Trophoblast cell (in vitro differentiated cells and primary cell): ENCODE data around the gene MYPOP.

Experiments
- DNase-seq, 2 donors: peaks; one replicate each; pipeline ENCODE4 v3.0.0-alpha.2; 2016
- H2AFZ ChIP-seq: 2 replicates; pipeline ENCODE4 v1.6.1; 2013; ENCODE audit warnings: low read length, moderate library complexity, mild to moderate bottlenecking; ENCODE audit not compliant: insufficient read depth, poor library complexity
- H2AK5ac ChIP-seq: 2 replicates; pipeline ENCODE4 v1.6.1; 2013; ENCODE audit warnings: mild to moderate bottlenecking, low read length
- H2BK120ac ChIP-seq: 2 replicates; pipeline ENCODE4 v1.6.1; 2013; ENCODE audit warnings: low read length, mild to moderate bottlenecking, moderate library complexity; ENCODE audit not compliant: insufficient read depth, poor library complexity
- H2BK12ac ChIP-seq: 2 replicates; pipeline ENCODE4 v1.6.1; 2013; ENCODE audit warnings: mild to moderate bottlenecking, low read length, moderate library complexity
- H2BK5ac ChIP-seq: 2 replicates; pipeline ENCODE4 v1.6.1; 2013; ENCODE audit warnings: low read length, low read depth, moderate library complexity, mild to moderate bottlenecking; ENCODE audit not compliant: poor library complexity
- H3K14ac ChIP-seq: 2 replicates; pipeline ENCODE4 v1.6.1; 2013; ENCODE audit warnings: mild to moderate bottlenecking, low read length
- H3K18ac ChIP-seq: 2 replicates; pipeline ENCODE4 v1.6.1; 2013; ENCODE audit warnings: mild to moderate bottlenecking, low read length
- H3K23ac ChIP-seq: 2 replicates; pipeline ENCODE4 v1.6.1; 2013; ENCODE audit warnings: low read length
- H3K27ac ChIP-seq: 2 replicates; pipeline ENCODE4 v1.5.1; 2013; ENCODE audit warnings: low read depth, mild to moderate bottlenecking, inconsistent platforms, low read length, moderate library complexity
- H3K27me3 ChIP-seq: 2 replicates; pipeline ENCODE4 v1.6.1; 2013; ENCODE audit warnings: inconsistent platforms, mild to moderate bottlenecking, low read length, moderate library complexity; ENCODE audit not compliant: insufficient read depth
- H3K36me3 ChIP-seq, 2 experiments: 1 replicate in 1 of 2; 2 replicates in 1 of 2; pipeline ENCODE4 v1.6.1; 2013; ENCODE audit warnings: low read length in 2 of 2, mild to moderate bottlenecking in 2 of 2, moderate library complexity in 1 of 2; ENCODE audit not compliant: insufficient read depth in 2 of 2, control insufficient read depth in 1 of 2
- H3K4ac ChIP-seq: 2 replicates; pipeline ENCODE4 v1.6.1; 2013; ENCODE audit warnings: low read depth, mild to moderate bottlenecking, low read length, moderate library complexity
- H3K4me1 ChIP-seq, 2 experiments: 1 replicate in 1 of 2; 2 replicates in 1 of 2; pipeline ENCODE4 v1.6.1; 2013; ENCODE audit warnings: low read length in 2 of 2, mild to moderate bottlenecking in 2 of 2, moderate library complexity in 1 of 2; ENCODE audit not compliant: insufficient read depth in 2 of 2, control insufficient read depth in 1 of 2
- H3K4me2 ChIP-seq: 2 replicates; pipeline ENCODE4 v1.6.1; 2013; ENCODE audit warnings: inconsistent platforms, mild to moderate bottlenecking, low read length, moderate library complexity
- H3K4me3 ChIP-seq: 2 replicates; pipeline ENCODE4 v1.5.1; 2013; ENCODE audit warnings: mild to moderate bottlenecking, low read depth, low read length, inconsistent platforms
- H3K79me1 ChIP-seq: one replicate; pipeline ENCODE4 v1.6.1; 2013; ENCODE audit warnings: low read length
- H3K79me2 ChIP-seq: 2 replicates; pipeline ENCODE4 v1.6.1; 2013; ENCODE audit warnings: low read length, mild to moderate bottlenecking; ENCODE audit not compliant: control insufficient read depth, insufficient read depth, poor library complexity
- H3K9ac ChIP-seq: 2 replicates; pipeline ENCODE4 v1.6.1; 2013; ENCODE audit warnings: mild to moderate bottlenecking, low read length
- H3K9me3 ChIP-seq: 2 replicates; pipeline ENCODE4 v1.6.1; 2013; ENCODE audit warnings: low read depth, mild to moderate bottlenecking, control low read depth, inconsistent platforms, low read length; ENCODE audit not compliant: insufficient read depth
- H4K12ac ChIP-seq: 2 replicates; pipeline ENCODE4 v1.6.1; 2013; ENCODE audit warnings: low read depth, mild to moderate bottlenecking, low read length, moderate library complexity
- H4K8ac ChIP-seq: 2 replicates; pipeline ENCODE4 v1.6.1; 2013; ENCODE audit warnings: low read depth, mild to moderate bottlenecking, low read length, moderate library complexity
- H4K91ac ChIP-seq: one replicate; pipeline ENCODE4 v1.6.1; 2013; ENCODE audit warnings: low read depth, mild to moderate bottlenecking, low read length, moderate library complexity
- WGBS: extraction: QIAGEN DNeasy Blood & Tissue Kit; methylation state at CpG from one replicate; pipeline ENCODE4 v1.1.7; 2013; ENCODE audit warnings: missing lambda C conversion rate; ENCODE audit not compliant: insufficient read length, insufficient coverage; ENCODE audit errors: extremely low coverage; 5-methylcytosine and 5-hydroxymethylcytosine counted together

The MYPOP gene

DNA sequence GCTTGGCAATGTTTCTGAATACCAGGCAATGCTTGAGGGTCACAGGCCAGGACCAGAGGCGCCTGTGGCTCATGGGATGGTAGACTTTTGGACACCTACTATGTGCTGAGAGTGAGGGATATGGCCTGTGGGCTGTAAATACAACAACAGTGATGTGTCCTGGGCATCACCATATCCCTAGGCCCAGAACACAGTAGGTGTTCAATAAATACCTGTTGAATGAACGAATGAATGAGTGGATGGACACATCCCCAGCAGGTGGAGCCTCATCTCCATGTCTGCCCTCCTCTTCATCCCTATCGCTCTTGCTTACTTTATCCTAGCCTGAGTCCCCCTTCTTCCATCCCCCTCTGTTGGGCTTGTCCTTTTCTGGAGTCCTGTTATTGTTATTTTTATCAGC is 28.6 kb upstream of the MYPOP start:
- Histone ChIP-seq H3K27me3 (no peaks in the 10 kb centered on the region), H3K9ac (no peak overlapping the region), H3K27ac (no peak overlapping the region), H4K91ac (no peak overlapping the region), H3K4me2 (no peak overlapping the region), H2AK5ac (no peak overlapping the region), H2BK120ac (no peak overlapping the region), H3K18ac (no peak overlapping the region), H3K4ac (no peak overlapping the region), H2AFZ (no peak overlapping the region), H3K14ac (no peak overlapping the region), H2BK5ac (no peak overlapping the region), H3K23ac (no peak overlapping the region), H3K79me2 (no peaks in the 10 kb centered on the region), H4K8ac (no peak overlapping the region), H3K36me3 (no peaks in the 10 kb centered on the region), H4K12ac (no peak overlapping the region), H3K79me1 (peaks cover 3% of the 10 kb centered on the region), H2BK12ac (no peak overlapping the region), H3K4me1 (peaks cover 2 to 5% of the 10 kb centered on the region in 2 experiments), H3K9me3 (peaks cover 2% of the 10 kb centered on the region), H3K4me3 (no peak overlapping the region)
- WGBS, result no CpG with 5 or more reads among the region's 3 CpGs
- no peak for DNase-seq

DNA sequence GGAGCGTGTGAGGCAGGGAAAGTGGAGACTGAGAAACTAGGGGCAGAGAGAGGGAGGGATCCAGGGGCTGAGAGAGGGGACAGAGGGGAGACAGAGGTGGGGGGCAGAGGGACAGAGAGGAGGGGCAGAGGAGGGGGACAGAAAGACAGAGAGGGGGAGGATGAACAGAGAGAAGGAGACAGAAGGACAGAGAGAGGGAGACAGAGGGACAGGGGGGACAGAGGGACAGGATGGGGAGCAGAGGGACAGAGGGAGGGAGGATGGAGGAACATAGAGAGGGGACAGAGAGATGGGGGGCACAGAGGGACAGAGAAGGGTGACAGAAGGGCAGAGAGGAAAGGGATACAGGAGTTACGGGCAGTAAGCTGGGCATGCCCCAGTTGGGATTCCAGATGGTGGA is 26.8 kb upstream of the MYPOP start:
- Histone ChIP-seq H2AFZ (no peak overlapping the region), H3K27ac (no peak overlapping the region), H3K9me3 (no peaks in the 10 kb centered on the region), H3K9ac (no peak overlapping the region), H3K36me3 (no peaks in the 10 kb centered on the region), H3K4me3 (no peak overlapping the region), H4K8ac (no peak overlapping the region), H3K4me1 (peaks cover 5 to 9% of the 10 kb centered on the region in 2 experiments), H4K91ac (no peak overlapping the region), H3K79me2 (no peaks in the 10 kb centered on the region), H3K18ac (no peak overlapping the region), H3K23ac (no peak overlapping the region), H2BK120ac (no peak overlapping the region), H3K14ac (no peak overlapping the region), H2AK5ac (no peak overlapping the region), H4K12ac (no peak overlapping the region), H3K4ac (no peak overlapping the region), H2BK5ac (no peak overlapping the region), H3K27me3 (no peaks in the 10 kb centered on the region), H3K4me2 (no peak overlapping the region), H2BK12ac (no peak overlapping the region), H3K79me1 (peaks cover 3% of the 10 kb centered on the region)
- DNase-seq, result no peak
- WGBS, result no CpG with 5 or more reads among the region's 2 CpGs

DNA sequence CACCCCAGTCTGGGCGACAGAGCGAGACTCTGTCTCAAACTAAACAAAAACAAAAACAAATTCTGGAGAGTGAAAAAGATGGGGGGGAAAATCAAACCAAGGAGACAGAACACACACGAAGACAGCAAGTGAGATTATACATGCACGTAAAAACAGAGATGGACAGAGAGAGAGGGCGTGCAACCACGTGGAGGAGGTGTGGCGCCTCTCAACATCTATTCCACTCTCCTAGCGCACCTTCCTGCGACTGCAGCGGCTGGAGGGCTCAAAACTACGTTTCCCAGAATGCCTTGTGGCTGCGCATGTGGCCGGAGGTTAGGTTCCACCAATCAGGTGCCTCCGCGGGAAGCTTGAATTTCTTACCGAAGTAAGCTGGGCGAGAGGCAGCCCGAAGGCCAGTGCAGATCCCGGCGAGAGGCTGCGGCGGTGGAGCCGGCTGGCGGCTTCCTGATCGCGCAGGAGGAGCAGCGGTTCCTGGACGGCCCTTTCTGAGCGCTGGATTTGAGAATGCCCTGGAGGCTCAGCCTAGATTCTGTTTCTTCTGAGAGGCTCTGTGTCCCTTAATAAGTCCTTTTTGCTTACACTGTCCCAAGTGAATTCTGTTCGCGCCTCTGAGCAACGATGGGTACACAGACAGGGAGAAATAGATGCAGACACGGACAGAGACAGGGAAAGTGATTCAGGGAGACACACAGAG is 25.3 kb upstream of the MYPOP start:
- Histone ChIP-seq H3K9me3 (no peaks in the 10 kb centered on the region), H3K36me3 (no peaks in the 10 kb centered on the region), H3K18ac (no peak overlapping the region), H3K79me1 (peaks cover 3% of the 10 kb centered on the region), H3K4me2 (peak overlapping the region; percentile 52), H4K8ac (peak overlapping the region; percentile 39), H2AK5ac (no peak overlapping the region), H4K12ac (peak overlapping the region; percentile 16), H3K27me3 (no peaks in the 10 kb centered on the region), H3K23ac (no peak overlapping the region), H3K4ac (no peak overlapping the region), H3K9ac (no peak overlapping the region), H2AFZ (no peak overlapping the region), H2BK120ac (no peak overlapping the region), H2BK5ac (no peak overlapping the region), H3K4me1 (peaks cover 5 to 9% of the 10 kb centered on the region in 2 experiments), H3K79me2 (no peaks in the 10 kb centered on the region), H3K14ac (no peak overlapping the region), H3K27ac (no peak overlapping the region), H3K4me3 (no peak overlapping the region), H2BK12ac (no peak overlapping the region), H4K91ac (peak overlapping the region; percentile 13)
- WGBS, result no CpG with 5 or more reads among the region's 33 CpGs
- peak; percentile 95 to 99 for DNase-seq

DNA sequence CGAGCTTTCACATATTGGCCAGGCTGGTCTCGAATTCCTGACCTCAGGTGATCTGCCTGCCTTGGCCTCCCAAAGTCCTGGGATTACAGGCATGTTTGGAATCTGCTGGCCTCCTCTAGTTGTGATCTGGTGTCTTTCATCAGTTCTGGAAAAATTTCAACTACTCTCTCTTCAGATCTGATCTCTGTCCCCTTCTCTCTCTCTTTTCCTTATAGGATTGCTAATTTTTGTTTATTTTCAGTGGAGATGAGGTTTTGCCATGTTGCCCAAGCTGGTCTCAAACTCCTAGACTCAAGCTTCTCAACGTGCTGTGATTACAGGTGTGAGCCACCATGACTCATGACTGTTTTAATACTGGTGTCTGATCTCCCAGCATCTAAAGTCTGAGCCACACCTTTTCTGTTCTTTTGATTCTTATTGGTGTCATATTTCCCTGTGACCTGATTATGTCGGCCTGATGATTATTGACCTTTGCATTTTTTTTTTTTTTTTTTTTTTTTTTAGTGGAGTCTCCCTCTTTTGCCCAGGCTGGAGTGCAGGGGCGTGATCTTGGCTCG is 22.6 kb upstream of the MYPOP start:
- no peak overlapping the region for H2AFZ ChIP-seq
- no peak overlapping the region for H3K23ac ChIP-seq
- peaks cover 3% of the 10 kb centered on the region for H3K79me1 ChIP-seq
- H3K9ac ChIP-seq, result no peak overlapping the region
- no peaks in the 10 kb centered on the region for H3K27me3 ChIP-seq
- H4K8ac ChIP-seq, result no peak overlapping the region
- H3K14ac ChIP-seq, result no peak overlapping the region
- H2BK120ac ChIP-seq, result no peak overlapping the region
- no peaks in the 10 kb centered on the region for H3K79me2 ChIP-seq
- H4K91ac ChIP-seq, result no peak overlapping the region
- H3K4ac ChIP-seq, result no peak overlapping the region
- H3K9me3 ChIP-seq, result no peaks in the 10 kb centered on the region
- H3K4me3 ChIP-seq, result no peak overlapping the region
- DNase-seq, result peak; percentile 65 to 85
- WGBS, result no CpG with 5 or more reads among the region's 6 CpGs
- H3K4me2 ChIP-seq, result no peak overlapping the region
- no peak overlapping the region for H3K27ac ChIP-seq
- no peak overlapping the region for H2AK5ac ChIP-seq
- peaks cover 5 to 9% of the 10 kb centered on the region in 2 experiments for H3K4me1 ChIP-seq
- H3K18ac ChIP-seq, result no peak overlapping the region
- H2BK5ac ChIP-seq, result no peak overlapping the region
- H3K36me3 ChIP-seq, result no peaks in the 10 kb centered on the region
- H2BK12ac ChIP-seq, result no peak overlapping the region
- H4K12ac ChIP-seq, result no peak overlapping the region
